HepG2 (cell line): Measurements from ENCODE around the gene IQGAP2. TPM values are rescaled to one million over a fixed set of nuclear protein-coding genes. Genes with fewer than 3 reads are reported as not detected.
A peak's percentile ranks its signal among the peaks of the same experiment; 100 is the strongest.

ENCODE experiments used
- ATAC-seq: fragments of 200-7000 bp; cut with Tn5 transposase; 3 replicates; pipeline ENCODE4 v1.9.1; 2020; ENCODE audit warnings: mild to moderate bottlenecking, moderate library complexity
- BruUV-seq: library from RNA; stranded (reverse); fragments of 400-500 nt; replicated peaks from 2 replicates; lab custom pipeline; 2021; lab: Mats Ljungman, UMichigan
- CTCF ChIA-PET: fragments of 300-600 bp; formaldehyde crosslinking; extraction: SDS; loops from one replicate; lab custom pipeline; 2021; ENCODE audit warnings: low total read pairs, inconsistent platforms, low intra/inter-chr PET ratio; lab: Yijun Ruan, JAX
- POLR2A ChIA-PET: fragments of 350-600 bp; sonication (Branson Sonifier 250); formaldehyde crosslinking; loops from one replicate; lab custom pipeline; 2020; ENCODE audit warnings: antibody characterized with exemption, inconsistent platforms; lab: Yijun Ruan, JAX
- DNase-seq: peaks from one replicate; pipeline ENCODE4 v3.0.0-alpha.2; 2015; ENCODE audit warnings: low spot score
- FAIRE-seq: peaks from 3 replicates; lab custom pipeline; 2011; peaks lifted over from hg19 to GRCh38; lab: Jason Lieb, UNC
- H2AFZ ChIP-seq: one replicate; pipeline ENCODE4 v1.6.1; 2011; ENCODE audit warnings: low read length, inconsistent platforms
- H3K27ac ChIP-seq: fragments of 300-600 bp; 3 replicates; pipeline ENCODE4 v1.8.0; 2011; ENCODE audit warnings: mixed run types, mild to moderate bottlenecking, mixed read lengths, low read length, inconsistent platforms; ENCODE audit not compliant: insufficient read depth; ENCODE audit errors: extremely low read length
- H3K27me3 ChIP-seq, 2 experiments: fragments of 200-600 bp in 1 of 2; 2 replicates in 1 of 2; 3 replicates in 1 of 2; pipeline versions ENCODE4 v1.6.0 to v1.8.0; 2011; ENCODE audit warnings: low read length in 2 of 2, mild to moderate bottlenecking in 2 of 2, moderate library complexity in 2 of 2, inconsistent platforms in 1 of 2; ENCODE audit not compliant: insufficient read depth in 2 of 2, control insufficient read depth in 1 of 2
- H3K36me3 ChIP-seq, 2 experiments: fragments of 200-600 bp in 1 of 2; replicated peaks in 1 of 2; 2 replicates in 1 of 2; 3 replicates in 1 of 2; pipeline versions ENCODE4 v1.5.1 to v1.8.0; 2011; ENCODE audit warnings: low read length in 2 of 2, inconsistent platforms in 1 of 2; ENCODE audit not compliant: insufficient read depth in 2 of 2, control insufficient read depth in 1 of 2
- H3K4me1 ChIP-seq: 2 replicates; pipeline ENCODE4 v1.5.1; 2012; ENCODE audit warnings: low read length, inconsistent platforms; ENCODE audit not compliant: insufficient read depth
- H3K4me2 ChIP-seq: 2 replicates; pipeline ENCODE4 v1.6.0; 2011; ENCODE audit warnings: low read depth, low read length, inconsistent platforms
- H3K4me3 ChIP-seq, 3 experiments: fragments of 200-600 bp in 1 of 3; sonication (generic), shearing (Covaris generic) in 1 of 3; replicated peaks in 1 of 3; 2 replicates each; pipeline ENCODE4 v1.5.1; 2011 to 2016; ENCODE audit warnings: low read length in 3 of 3, inconsistent platforms in 2 of 3, low read depth in 2 of 3, mild to moderate bottlenecking in 2 of 3, control low read depth in 1 of 3, mixed read lengths in 1 of 3; ENCODE audit not compliant: insufficient read depth in 1 of 3
- H3K79me2 ChIP-seq: one replicate; pipeline ENCODE4 v1.6.1; 2011; ENCODE audit warnings: low read length, inconsistent platforms; ENCODE audit not compliant: insufficient read depth
- H3K9ac ChIP-seq: 2 replicates; pipeline ENCODE4 v1.6.0; 2011; ENCODE audit warnings: mild to moderate bottlenecking, low read depth, low read length, inconsistent platforms; ENCODE audit not compliant: insufficient read depth
- H3K9me3 ChIP-seq: 2 replicates; pipeline ENCODE4 v1.5.1; 2012; ENCODE audit warnings: mild to moderate bottlenecking, low read length
- H4K20me1 ChIP-seq: 2 replicates; pipeline ENCODE4 v1.6.0; 2011; ENCODE audit warnings: inconsistent platforms, mild to moderate bottlenecking, low read length, moderate library complexity; ENCODE audit not compliant: insufficient read depth
- CCDC6 ChIP-seq: sonication (generic); formaldehyde crosslinking; IDR thresholded peaks from 2 replicates; pipeline ENCODE4 v1.8.1; 2022; ENCODE audit warnings: mild to moderate bottlenecking, missing genetic modification reagents, moderate library complexity
- ELF3 ChIP-seq: IDR thresholded peaks from 2 replicates; pipeline ENCODE4 v1.6.1; 2016; ENCODE audit warnings: missing genetic modification reagents, missing compliant biosample characterization
- ERF ChIP-seq: IDR thresholded peaks from 2 replicates; pipeline ENCODE4 v1.6.1; 2018; ENCODE audit warnings: missing biosample characterization, missing genetic modification reagents
- FOSL2 ChIP-seq: sonication (generic); formaldehyde crosslinking; IDR thresholded peaks from 2 replicates; pipeline ENCODE4 v1.4.0; 2020; ENCODE audit warnings: missing genetic modification reagents
- FOXJ3 ChIP-seq: sonication (generic); formaldehyde crosslinking; IDR thresholded peaks from 2 replicates; pipeline ENCODE4 v1.4.0; 2020; ENCODE audit warnings: missing genetic modification reagents, mild to moderate bottlenecking, borderline replicate concordance
- HMGXB4 ChIP-seq, 2 experiments: sonication (generic) in 1 of 2; formaldehyde crosslinking in 1 of 2; IDR thresholded peaks; 2 replicates each; pipeline versions ENCODE4 v1.4.0 to v1.6.1; 2018 to 2020; ENCODE audit warnings: missing genetic modification reagents in 2 of 2, borderline replicate concordance in 1 of 2, low read depth in 1 of 2, mild to moderate bottlenecking in 1 of 2, missing biosample characterization in 1 of 2
- NR2F1 ChIP-seq, 2 experiments: fragments of 450-650 bp in 1 of 2; formaldehyde crosslinking in 1 of 2; IDR thresholded peaks; 2 replicates each; pipeline versions ENCODE4 v1.5.0 to v1.6.1; 2016 to 2020; ENCODE audit warnings: mild to moderate bottlenecking in 1 of 2, missing compliant biosample characterization in 1 of 2, missing genetic modification reagents in 1 of 2, moderate library complexity in 1 of 2
- PRDM4 ChIP-seq: sonication (generic); formaldehyde crosslinking; IDR thresholded peaks from 2 replicates; pipeline ENCODE4 v1.9.0; 2021; ENCODE audit warnings: missing genetic modification reagents, borderline replicate concordance
- SALL1 ChIP-seq: sonication (generic); formaldehyde crosslinking; IDR thresholded peaks from 2 replicates; pipeline ENCODE4 v1.8.0; 2022; ENCODE audit warnings: mild to moderate bottlenecking, missing genetic modification reagents
- TGIF2 ChIP-seq: IDR thresholded peaks from 2 replicates; pipeline ENCODE4 v1.6.1; 2016; ENCODE audit warnings: control low read depth, missing compliant biosample characterization
- ZFP82 ChIP-seq: sonication (generic); formaldehyde crosslinking; IDR thresholded peaks from 2 replicates; pipeline ENCODE4 v1.5.1; 2020; ENCODE audit warnings: mild to moderate bottlenecking, missing genetic modification reagents, borderline replicate concordance
- ZFX ChIP-seq: sonication (generic); formaldehyde crosslinking; IDR thresholded peaks from 2 replicates; pipeline ENCODE4 v1.4.0; 2020; ENCODE audit warnings: mild to moderate bottlenecking, low read depth, missing genetic modification reagents, moderate library complexity
- ZNF207 ChIP-seq: fragments of 450-650 bp; IDR thresholded peaks from 2 replicates; pipeline ENCODE4 v1.6.1; 2016; ENCODE audit warnings: antibody characterized with exemption, borderline replicate concordance
- ZNF878 ChIP-seq: sonication (generic); formaldehyde crosslinking; IDR thresholded peaks from 2 replicates; pipeline ENCODE4 v1.8.1; 2023; ENCODE audit warnings: mild to moderate bottlenecking, missing genetic modification reagents, moderate library complexity
- ZNF879 ChIP-seq: sonication (generic); formaldehyde crosslinking; IDR thresholded peaks from 2 replicates; pipeline ENCODE4 v1.8.1; 2023; ENCODE audit warnings: missing genetic modification reagents
- ZSCAN21 ChIP-seq: sonication (generic); formaldehyde crosslinking; IDR thresholded peaks from 2 replicates; pipeline ENCODE4 v1.8.0; 2022; ENCODE audit warnings: mild to moderate bottlenecking, missing genetic modification reagents, moderate library complexity, borderline replicate concordance
- WGBS: methylation state at CpG from one replicate; pipeline ENCODE4 v1.1.6; 2017; ENCODE audit warnings: low lambda C conversion rate; 5-methylcytosine and 5-hydroxymethylcytosine counted together
- in situ Hi-C: cut with HindIII; loops from 2 replicates; pipeline ENCODE4 v1.10.0; 2017; ENCODE audit warnings: low pct_unique_long_range_greater_than_20kb; ENCODE audit not compliant: extremely low pct_ligation_motif_present
- intact Hi-C: fragments of 100-400 bp; cut with micrococcal nuclease; formaldehyde crosslinking; loops from one replicate; pipeline ENCODE4 v1.10.0; 2022; ENCODE audit not compliant: unreplicated experiment
- polyA plus RNA-seq, 8 experiments: library from polyadenylated mRNA; depleted of rRNA in 3 of 8; stranded (reverse) in 7 of 8; unstranded in 1 of 8; fragments of >200 nt; fragmentation: Illumina TruSeq in 4 of 8; extraction: Trizol in 4 of 8; gene quantifications; 2 replicates each; pipeline versions ENCODE4 v1.2.1 to v1.2.3, GENCODE V29; 2011 to 2016; ENCODE audit warnings: low read depth in 4 of 8, missing spikeins in 1 of 8, mixed read lengths in 1 of 8; ENCODE audit not compliant: insufficient read depth in 1 of 8
- total RNA-seq, 5 experiments: library from RNA; depleted of rRNA; stranded (reverse); fragments of >200 nt; fragmentation: Illumina TruSeq; extraction: Trizol; gene quantifications; 2 replicates each; pipeline ENCODE4 v1.2.3, GENCODE V29; 2016; ENCODE audit warnings: low read depth in 1 of 5

The IQGAP2 gene
- total and polyA plus RNA-seq, 2 of the 13 experiments (the other 11 are each of a cell fraction or from before 2014, with no cell fraction given), result 35.2 to 83.3 TPM

GRCh38 chr5:76542887-76543690 is 140.0 kb downstream of the IQGAP2 start (continued):
- TF ChIP-seq NR2F1 (CRISPR knock-in tag; IDR thresholded peaks at IDR 0.05), result no peak
- no peak for TF ChIP-seq FOXJ3 (CRISPR knock-in tag)
- no peak for TF ChIP-seq ZSCAN21 (CRISPR knock-in tag)

- intact Hi-C loops, result loop anchor here (1.0 kb wide), 2 partner anchors 141 to 206 kb away; partner anchors contain the start of gene IQGAP2
- TF ChIP-seq ZFX (CRISPR knock-in tag) (peak; percentile 18; the same call in 1 of the 2 replicates), TGIF2 (0 out of 2 replicates have a peak, but pooled peaks have one; percentile 31), ZNF878 (no peak), ZNF207 (no peak), ZFP82 (CRISPR knock-in tag) (no peak), ZNF879 (no peak), HMGXB4 (CRISPR knock-in tag; IDR thresholded peaks at IDR 0.05; ENCODE audit: borderline replicate concordance in 1 of 2, low read depth in 1 of 2) (0 out of 4 replicates have a peak, but pooled peaks of 1 of the 2 experiments have one; percentile 44), ERF (CRISPR knock-in tag) (0 out of 2 replicates have a peak, but pooled peaks have one; percentile 38), FOSL2 (0 out of 2 replicates have a peak, but pooled peaks have one; percentile 26), CCDC6 (CRISPR knock-in tag) (peak; percentile 27; the same call in 1 of the 2 replicates), PRDM4 (CRISPR knock-in tag) (no peak), SALL1 (peak; percentile 43; the same call in 1 of the 2 replicates), ELF3 (CRISPR knock-in tag) (peak; percentile 25; the same call in 1 of the 2 replicates)
Measured at GRCh38 chr5:76544268-76544926, 141.3 kb downstream of the IQGAP2 start.

More at GRCh38 chr5:76544268-76544926, 141.3 kb downstream of the IQGAP2 start:
- Histone ChIP-seq H3K9ac (no peak overlapping the region), H3K4me2 (no peak overlapping the region; the same call in 1 of the 2 replicates), H3K4me1 (peaks cover 73% of the 10 kb centered on the region), H3K9me3 (no peaks in the 10 kb centered on the region), H4K20me1 (peaks cover 9% of the 10 kb centered on the region), H3K27me3 (no peaks in the 10 kb centered on the region), H3K4me3 (no peak overlapping the region), H3K36me3 (no peaks in the 10 kb centered on the region), H2AFZ (no peak overlapping the region), H3K27ac (peak overlapping the region; percentile 21), H3K79me2 (peaks cover 52% of the 10 kb centered on the region)
- in situ Hi-C loops, result loop anchor here (5.0 kb wide), 1 partner anchor 142 kb away; the partner anchor contains the start of gene IQGAP2
- ATAC-seq (peak; percentile 87), FAIRE-seq (peak; percentile 76), DNase-seq (peak; percentile 70)
- POLR2A ChIA-PET, result interaction anchor here (1.6 kb wide), 1 partner anchor 141 kb away, joined by 11 read pairs; the partner anchor contains the start of gene IQGAP2
- CTCF ChIA-PET, result interaction anchor here (1.0 to 3.1 kb wide), 2 partner anchors 141 to 206 kb away, joined by 4 to 21 read pairs; partner anchors contain the start of gene IQGAP2
- 80% methylated on average over 3 of the region's 4 CpGs for WGBS
- BruUV-seq, result no TSS peak
